Measurements from ENCODE around the gene TGFA. TPM values are rescaled to one million over a fixed set of nuclear protein-coding genes. Genes with fewer than 3 reads are reported as not detected.

TGFA gene
- total and polyA plus RNA-seq, 2 experiments from 2014 or later = 1.4 to 6.5 TPM

- TF ChIP-seq ZNF462 (CRISPR knock-in tag; IDR thresholded peaks at IDR 0.05) (no peak), REST (IDR thresholded peaks at IDR 0.05; ENCODE audit: unreplicated experiment) (no peak), EZH2 (IDR thresholded peaks at IDR 0.05; ENCODE audit: low read depth, unreplicated experiment) (no peak), ETS1 (IDR thresholded peaks at IDR 0.05) (no peak), ZNF331 (CRISPR knock-in tag; IDR thresholded peaks at IDR 0.05; ENCODE audit: low read depth) (no peak), ZNF114 (CRISPR knock-in tag; IDR thresholded peaks at IDR 0.05) (no peak)
Measured at GRCh38 chr2:70494293-70494886, 59.2 kb downstream of the TGFA start (continued).
